NCI-H2227 treated with DMSO at 0.1 percent for 48 hours (cell line): ENCODE measurements around the gene DAPL1.

Experiments
- DNase-seq: peaks from one replicate; lab custom pipeline; 2025; lab: John Stamatoyannopoulos, UW

DAPL1 gene

GRCh38 chr2:158777077-158777476 lies 18.0 kb upstream of the DAPL1 start:
- DNase-seq: no peak

GRCh38 chr2:158778243-158778642 lies 16.9 kb upstream of the DAPL1 start:
- DNase-seq: no peak

- DNase-seq: no peak
Measured at GRCh38 chr2:158779621-158780020, 15.5 kb upstream of the DAPL1 start.

- no peak for DNase-seq
Measured at GRCh38 chr2:158781353-158781961, 13.7 kb upstream of the DAPL1 start.

- no peak for DNase-seq
Measured at GRCh38 chr2:158782136-158782535, 13.0 kb upstream of the DAPL1 start.

GRCh38 chr2:158782616-158783015 lies 12.5 kb upstream of the DAPL1 start:
- no peak for DNase-seq

GRCh38 chr2:158783923-158784322 lies 11.2 kb upstream of the DAPL1 start:
- DNase-seq: no peak

GRCh38 chr2:158786897-158787296 lies 8.2 kb upstream of the DAPL1 start:
- DNase-seq: no peak

GRCh38 chr2:158788951-158789350 lies 6.2 kb upstream of the DAPL1 start:
- no peak for DNase-seq

GRCh38 chr2:158796652-158797051 lies 1.5 kb downstream of the DAPL1 start:
- no peak for DNase-seq

- DNase-seq: no peak
Measured at GRCh38 chr2:158797963-158798700, 3.0 kb downstream of the DAPL1 start.

GRCh38 chr2:158799181-158799580 lies 4.1 kb downstream of the DAPL1 start:
- DNase-seq: no peak

- DNase-seq: no peak
Measured at GRCh38 chr2:158803506-158803905, 8.4 kb downstream of the DAPL1 start.

- no peak for DNase-seq
Measured at GRCh38 chr2:158805255-158805654, 10.1 kb downstream of the DAPL1 start.

- DNase-seq: no peak
Measured at GRCh38 chr2:158805936-158806335, 10.8 kb downstream of the DAPL1 start.

- DNase-seq: no peak
Measured at GRCh38 chr2:158806941-158807340, 11.8 kb downstream of the DAPL1 start.

GRCh38 chr2:158808426-158808825 lies 13.3 kb downstream of the DAPL1 start:
- no peak for DNase-seq

- no peak for DNase-seq
Measured at GRCh38 chr2:158809816-158810215, 14.7 kb downstream of the DAPL1 start.

GRCh38 chr2:158810731-158811460 lies 15.8 kb downstream of the DAPL1 start:
- no peak for DNase-seq

GRCh38 chr2:158815166-158815565 lies 20.0 kb downstream of the DAPL1 start:
- DNase-seq: no peak

GRCh38 chr2:158815658-158816057 lies 20.5 kb downstream of the DAPL1 start:
- DNase-seq: no peak

- no peak for DNase-seq
Measured at GRCh38 chr2:158817588-158817987, 22.5 kb downstream of the DAPL1 start.

GRCh38 chr2:158818511-158818910 lies 23.4 kb downstream of the DAPL1 start:
- DNase-seq: no peak
